Activated naive CD4-positive, alpha-beta T cell treated with anti-CD3 and anti-CD28 coated beads for 36 hours (primary cell): ENCODE results near the gene SATB2. TPM values are rescaled to one million over a fixed set of nuclear protein-coding genes. Genes with fewer than 3 reads are reported as not detected.

Experiments
- CTCF ChIA-PET: fragments of 350-600 bp; sonication (Branson Sonifier 250); formaldehyde crosslinking; loops from one replicate; lab custom pipeline; 2021; ENCODE audit warnings: antibody characterized with exemption; lab: Charles Lee
- DNase-seq: peaks from one replicate; pipeline ENCODE4 v3.0.0-alpha.2; 2020
- H3K27ac Mint-ChIP-seq: one replicate; pipeline ENCODE4 v1.8.0; 2021; ENCODE audit warnings: mild to moderate bottlenecking, mixed read lengths
- H3K27me3 Mint-ChIP-seq: one replicate; pipeline ENCODE4 v1.8.0; 2021; ENCODE audit warnings: low read depth, mixed read lengths
- H3K36me3 Mint-ChIP-seq: one replicate; pipeline ENCODE4 v1.8.0; 2021; ENCODE audit warnings: low read depth, mixed read lengths
- H3K4me1 Mint-ChIP-seq: one replicate; pipeline ENCODE4 v1.8.0; 2021; ENCODE audit warnings: low read depth, mixed read lengths
- H3K4me3 Mint-ChIP-seq: one replicate; pipeline ENCODE4 v1.8.0; 2021; ENCODE audit warnings: mild to moderate bottlenecking, moderate library complexity, mixed read lengths
- H3K9me3 Mint-ChIP-seq: one replicate; pipeline ENCODE4 v1.8.0; 2021; ENCODE audit warnings: mixed read lengths
- intact Hi-C: fragments of 100-400 bp; cut with micrococcal nuclease; formaldehyde crosslinking; loops from one replicate; pipeline ENCODE4 v1.15.1; 2023
- total RNA-seq, 2 experiments: library from RNA; stranded (reverse); gene quantifications; one replicate each; pipeline ENCODE4 v1.2.3, GENCODE V29; 2021

The SATB2 gene
- total RNA-seq, 2 experiments from 2014 or later, result 0.02 to 0.44 TPM

DNA sequence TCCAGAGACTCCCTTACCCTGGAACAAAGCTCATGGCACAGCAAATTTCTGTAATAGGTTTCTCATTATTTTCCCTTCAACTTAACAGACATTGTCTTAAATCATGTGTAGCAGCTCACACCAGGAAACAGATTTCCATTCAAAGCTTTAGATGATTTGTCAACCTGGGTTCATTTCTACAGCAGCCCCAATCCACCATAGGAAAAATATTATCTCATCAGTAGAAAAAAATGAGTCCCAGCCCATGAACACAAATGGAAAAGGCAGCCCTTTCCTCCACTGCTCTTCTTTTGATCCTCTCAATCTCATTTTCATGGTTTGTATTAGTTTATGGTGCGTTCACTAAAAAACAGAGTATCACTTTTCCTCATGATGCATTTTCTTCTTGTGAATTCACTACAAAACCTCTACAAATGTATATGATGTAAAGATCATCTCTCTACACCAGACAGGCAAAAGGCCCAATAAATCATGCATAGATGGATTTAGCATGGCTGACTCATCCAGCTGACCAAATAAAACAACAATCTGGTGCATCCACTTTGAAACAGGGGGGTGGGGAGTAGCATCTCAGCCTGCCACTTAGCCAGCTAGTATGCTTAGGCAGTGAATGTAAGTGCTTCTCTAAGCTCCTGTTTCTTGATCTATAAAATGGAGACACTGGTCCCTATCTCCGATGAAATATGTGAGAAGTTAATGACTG lies 78.6 kb downstream of the SATB2 start:
- intact Hi-C loops, result no loop called here
- no peaks in the 10 kb centered on the region for H3K9me3 Mint-ChIP-seq
- H3K4me1 Mint-ChIP-seq, result no peaks in the 10 kb centered on the region
- H3K36me3 Mint-ChIP-seq, result no peaks in the 10 kb centered on the region
- CTCF ChIA-PET, result interaction anchor here (0.7 to 0.8 kb wide), 2 partner anchors 40 to 110 kb away, joined by 3 read pairs; no protein-coding TSS in a partner anchor
- H3K27ac Mint-ChIP-seq, result no peak overlapping the region
- no peak overlapping the region for H3K4me3 Mint-ChIP-seq
- DNase-seq, result no peak
- H3K27me3 Mint-ChIP-seq, result peaks cover 19% of the 10 kb centered on the region

- Mint-ChIP-seq H3K9me3 (no peaks in the 10 kb centered on the region), H3K27me3 (peaks cover 13% of the 10 kb centered on the region), H3K27ac (no peak overlapping the region), H3K4me1 (no peaks in the 10 kb centered on the region), H3K36me3 (no peaks in the 10 kb centered on the region), H3K4me3 (no peak overlapping the region)
- DNase-seq, result no peak
- intact Hi-C loops, result no loop called here
- CTCF ChIA-PET, result no interaction called here
Measured at GRCh38 chr2:199370150-199370780, 87.5 kb downstream of the SATB2 start.

- Mint-ChIP-seq H3K27me3 (peaks cover 8% of the 10 kb centered on the region), H3K27ac (no peak overlapping the region), H3K4me1 (no peaks in the 10 kb centered on the region), H3K4me3 (no peak overlapping the region), H3K36me3 (no peaks in the 10 kb centered on the region), H3K9me3 (no peaks in the 10 kb centered on the region)
- intact Hi-C loops, result no loop called here
- CTCF ChIA-PET, result interaction anchor here (0.9 kb wide), 2 partner anchors 110 to 119 kb away, joined by 3 read pairs; no protein-coding TSS in a partner anchor
- DNase-seq, result no peak
Measured at GRCh38 chr2:199366406-199366805, 91.3 kb downstream of the SATB2 start.

GRCh38 chr2:199364153-199364552 lies 93.6 kb downstream of the SATB2 start:
- no peaks in the 10 kb centered on the region for H3K4me1 Mint-ChIP-seq
- H3K4me3 Mint-ChIP-seq, result no peak overlapping the region
- H3K36me3 Mint-ChIP-seq, result no peaks in the 10 kb centered on the region
- intact Hi-C loops, result no loop called here
- H3K27ac Mint-ChIP-seq, result no peak overlapping the region
- H3K27me3 Mint-ChIP-seq, result peaks cover 13% of the 10 kb centered on the region
- no peak for DNase-seq
- H3K9me3 Mint-ChIP-seq, result no peaks in the 10 kb centered on the region
- CTCF ChIA-PET, result no interaction called here

DNA sequence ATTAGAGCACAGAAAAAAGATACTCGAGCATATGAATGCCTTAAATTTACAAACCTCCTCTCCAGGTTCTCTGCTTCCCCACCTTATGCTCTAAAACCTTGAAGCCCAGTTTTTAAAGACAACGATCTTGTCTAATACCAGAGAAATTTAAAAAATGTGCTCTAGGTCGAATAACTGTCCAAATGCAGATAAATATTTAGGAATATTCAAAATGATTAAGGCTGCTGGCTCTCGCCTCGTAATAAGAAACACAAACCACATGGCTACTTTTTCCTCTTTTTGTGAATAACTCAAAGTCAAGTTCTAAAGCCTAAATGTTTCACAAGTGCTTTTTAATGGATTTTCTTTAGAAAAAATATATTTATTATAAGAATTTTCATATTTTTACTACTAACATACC lies 101.3 kb downstream of the SATB2 start:
- peaks cover 8% of the 10 kb centered on the region for H3K27me3 Mint-ChIP-seq
- CTCF ChIA-PET, result no interaction called here
- no peak overlapping the region for H3K27ac Mint-ChIP-seq
- H3K4me1 Mint-ChIP-seq, result no peaks in the 10 kb centered on the region
- H3K9me3 Mint-ChIP-seq, result no peaks in the 10 kb centered on the region
- DNase-seq, result no peak
- no peak overlapping the region for H3K4me3 Mint-ChIP-seq
- intact Hi-C loops, result no loop called here
- no peaks in the 10 kb centered on the region for H3K36me3 Mint-ChIP-seq

- no peaks in the 10 kb centered on the region for H3K36me3 Mint-ChIP-seq
- H3K27ac Mint-ChIP-seq, result no peak overlapping the region
- CTCF ChIA-PET, result interaction anchor here (0.5 kb wide), 1 partner anchor 10 kb away, joined by 3 read pairs; no protein-coding TSS in a partner anchor
- peaks cover 2% of the 10 kb centered on the region for H3K27me3 Mint-ChIP-seq
- intact Hi-C loops, result no loop called here
- H3K4me1 Mint-ChIP-seq, result no peaks in the 10 kb centered on the region
- DNase-seq, result no peak
- H3K4me3 Mint-ChIP-seq, result no peak overlapping the region
- H3K9me3 Mint-ChIP-seq, result no peaks in the 10 kb centered on the region
Measured at GRCh38 chr2:199348871-199349270, 108.9 kb downstream of the SATB2 start.

- Mint-ChIP-seq H3K36me3 (no peaks in the 10 kb centered on the region), H3K9me3 (no peaks in the 10 kb centered on the region), H3K27ac (no peak overlapping the region), H3K4me3 (no peak overlapping the region), H3K4me1 (no peaks in the 10 kb centered on the region), H3K27me3 (peaks cover 2% of the 10 kb centered on the region)
- intact Hi-C loops, result no loop called here
- no peak for DNase-seq
- CTCF ChIA-PET, result no interaction called here
Measured at GRCh38 chr2:199344012-199344411, 113.7 kb downstream of the SATB2 start.

- H3K36me3 Mint-ChIP-seq, result no peaks in the 10 kb centered on the region
- H3K4me3 Mint-ChIP-seq, result no peak overlapping the region
- peaks cover 4% of the 10 kb centered on the region for H3K27me3 Mint-ChIP-seq
- no peak overlapping the region for H3K27ac Mint-ChIP-seq
- intact Hi-C loops, result no loop called here
- no peak for DNase-seq
- CTCF ChIA-PET, result no interaction called here
- no peaks in the 10 kb centered on the region for H3K4me1 Mint-ChIP-seq
- no peaks in the 10 kb centered on the region for H3K9me3 Mint-ChIP-seq
Measured at GRCh38 chr2:199342334-199342733, 115.4 kb downstream of the SATB2 start.

DNA sequence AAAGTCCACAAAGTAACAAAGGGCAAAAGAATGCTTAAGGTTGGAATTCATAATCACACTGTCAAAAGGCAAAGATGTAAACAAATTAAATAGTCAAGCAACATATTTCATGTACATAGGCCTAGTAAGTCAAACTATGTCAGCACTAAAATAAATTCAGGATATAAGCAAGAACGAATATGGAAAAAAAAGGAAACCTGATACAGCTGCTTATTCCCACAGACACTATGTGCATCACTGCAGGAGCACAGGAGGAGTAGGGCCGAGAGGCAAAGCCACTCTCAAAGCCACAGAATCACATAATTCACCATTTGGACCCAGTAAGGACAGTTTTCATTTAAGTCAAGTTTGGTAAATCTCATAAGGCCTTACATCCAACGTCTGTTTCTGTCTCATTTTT lies 116.6 kb downstream of the SATB2 start:
- Mint-ChIP-seq H3K4me3 (no peak overlapping the region), H3K27me3 (peaks cover 4% of the 10 kb centered on the region), H3K27ac (no peak overlapping the region), H3K4me1 (no peaks in the 10 kb centered on the region), H3K36me3 (no peaks in the 10 kb centered on the region), H3K9me3 (no peaks in the 10 kb centered on the region)
- CTCF ChIA-PET, result no interaction called here
- intact Hi-C loops, result no loop called here
- DNase-seq, result no peak

- intact Hi-C loops, result no loop called here
- CTCF ChIA-PET, result no interaction called here
Measured at GRCh38 chr2:199339891-199340605, 117.7 kb downstream of the SATB2 start.

DNA sequence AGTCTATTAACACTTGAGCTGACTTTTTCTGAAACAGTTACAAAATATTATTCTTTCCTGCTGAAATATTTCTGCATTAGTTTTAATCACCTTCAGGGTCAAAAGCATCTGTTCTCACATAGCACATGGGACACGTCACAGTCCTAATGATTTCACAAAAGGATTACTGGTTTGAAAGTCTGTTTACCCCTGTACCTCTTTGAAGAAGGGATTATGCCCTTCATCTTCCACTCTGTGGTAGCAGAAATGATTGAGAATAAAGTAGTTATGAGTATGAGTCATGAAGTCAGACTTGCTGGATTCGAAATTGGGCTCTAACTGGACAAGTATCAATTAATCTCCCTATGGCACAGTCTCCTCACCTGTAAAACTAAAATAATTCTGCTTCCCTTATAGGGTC lies 121.2 kb downstream of the SATB2 start:
- Mint-ChIP-seq H3K4me1 (no peaks in the 10 kb centered on the region), H3K27me3 (peaks cover 7% of the 10 kb centered on the region), H3K9me3 (no peaks in the 10 kb centered on the region), H3K4me3 (no peak overlapping the region), H3K27ac (no peak overlapping the region), H3K36me3 (no peaks in the 10 kb centered on the region)
- intact Hi-C loops, result no loop called here
- CTCF ChIA-PET, result no interaction called here
- no peak for DNase-seq

More at GRCh38 chr2:199339891-199340605, 117.7 kb downstream of the SATB2 start:
- peaks cover 4% of the 10 kb centered on the region for H3K27me3 Mint-ChIP-seq
- H3K4me1 Mint-ChIP-seq, result no peaks in the 10 kb centered on the region
- H3K36me3 Mint-ChIP-seq, result no peaks in the 10 kb centered on the region
- H3K9me3 Mint-ChIP-seq, result no peaks in the 10 kb centered on the region
- H3K4me3 Mint-ChIP-seq, result no peak overlapping the region
- DNase-seq, result no peak
- H3K27ac Mint-ChIP-seq, result no peak overlapping the region

GRCh38 chr2:199335502-199335901 lies 122.2 kb downstream of the SATB2 start:
- CTCF ChIA-PET, result no interaction called here
- Mint-ChIP-seq H3K9me3 (no peaks in the 10 kb centered on the region), H3K36me3 (no peaks in the 10 kb centered on the region), H3K4me3 (no peak overlapping the region), H3K27ac (no peak overlapping the region), H3K27me3 (peaks cover 7% of the 10 kb centered on the region), H3K4me1 (no peaks in the 10 kb centered on the region)
- DNase-seq, result no peak
- intact Hi-C loops, result no loop called here
